GM19455 (cell line): ENCODE measurements around the gene ADCK2.
"Not testable (repeated sequence)": the region's sequence is repeated elsewhere in the genome, so short reads cannot be mapped to it uniquely, and the experiment has no call there.

ENCODE experiments used
- ATAC-seq: cut with Tn5 transposase; IDR thresholded peaks from one replicate; pipeline ENCODE4 v1.9.1; 2021; ENCODE audit not compliant: unreplicated experiment

ADCK2 gene

DNA sequence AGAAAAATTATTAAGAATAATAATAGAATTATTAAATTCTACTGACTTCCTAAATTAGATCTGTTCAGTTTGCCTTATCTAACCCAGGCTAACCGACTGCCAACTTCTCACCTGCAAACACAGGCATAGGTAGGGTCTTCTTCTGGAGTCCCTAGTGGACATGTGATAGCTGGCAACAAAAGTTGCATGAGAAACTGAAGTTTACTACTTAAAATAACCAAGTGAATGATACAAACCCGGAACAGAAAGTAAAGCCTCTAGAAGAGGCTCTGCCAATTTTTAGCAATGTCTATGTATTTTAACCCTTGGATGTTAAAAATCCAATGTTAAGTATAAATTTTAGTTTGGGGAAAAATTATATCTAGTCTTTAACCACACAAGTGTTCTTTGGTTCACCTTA is 61.4 kb downstream of the ADCK2 start:
- no peak for ATAC-seq

- ATAC-seq, result no peak
These were observed 62.0 kb downstream of the ADCK2 start for GRCh38 chr7:140734729-140735128.

DNA sequence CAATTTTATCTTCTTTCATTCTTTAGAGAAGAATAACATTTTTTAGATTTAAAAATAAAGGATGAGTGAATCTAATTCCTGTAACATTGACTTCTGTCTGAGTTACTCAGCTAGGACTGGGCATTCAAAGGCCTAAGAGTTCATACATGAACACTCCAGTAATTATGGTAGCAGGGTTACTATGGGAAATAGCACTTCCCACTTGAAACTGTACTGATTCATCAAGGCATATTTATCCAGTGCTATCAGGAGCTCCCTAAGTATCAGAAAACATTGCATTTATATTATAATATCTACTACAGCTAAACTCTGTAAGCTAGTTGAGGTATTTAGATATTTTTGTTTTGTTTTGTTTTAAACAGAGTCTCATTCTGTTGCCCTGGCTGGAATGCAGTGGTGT is 65.5 kb downstream of the ADCK2 start:
- ATAC-seq, result no peak

- ATAC-seq, result not testable (repeated sequence)
These were observed 70.5 kb downstream of the ADCK2 start for GRCh38 chr7:140743255-140743654.

- ATAC-seq, result no peak
These were observed 71.3 kb downstream of the ADCK2 start for GRCh38 chr7:140744005-140744404.
